ENCODE measurements around the gene TERC.
A peak's percentile ranks its signal among the peaks of the same experiment; 100 is the strongest.

The TERC gene

GRCh38 chr3:169760479-169760878 is 4.4 kb downstream of the TERC start:
- no peaks in the 10 kb centered on the region for H4K20me1 ChIP-seq (ENCODE audit: insufficient read depth, low read length)
- peaks cover 49% of the 10 kb centered on the region for H3K4me1 ChIP-seq (ENCODE audit: insufficient read depth, low read length)
- H3K79me2 ChIP-seq (ENCODE audit: insufficient read depth, low read length), result no peaks in the 10 kb centered on the region
- H3K9ac ChIP-seq (ENCODE audit: low read depth, low read length), result no peak overlapping the region
- H3K9me3 ChIP-seq (ENCODE audit: insufficient read depth, low read length, severe bottlenecking), result no peaks in the 10 kb centered on the region
- no peak overlapping the region for H3K4me3 ChIP-seq (ENCODE audit: low read depth in 1 of 2, low read length in 2 of 2)
- H2AFZ ChIP-seq (ENCODE audit: low read depth, low read length), result no peak overlapping the region
- H3K27ac ChIP-seq (ENCODE audit: low read length), result no peak overlapping the region
- H3K4me2 ChIP-seq (ENCODE audit: insufficient read depth, low read length), result no peak overlapping the region
- no peaks in the 10 kb centered on the region for H3K36me3 ChIP-seq (ENCODE audit: insufficient read depth, low read length)
- ATAC-seq (ENCODE audit: insufficient read depth, low read depth), result no peak
- DNase-seq, result no peak
- TF ChIP-seq CTCF (IDR thresholded peaks at IDR 0.05; ENCODE audit: borderline replicate concordance, extremely low read depth, low read length, poor library complexity, severe bottlenecking), result no peak
- TF ChIP-seq EZH2 (IDR thresholded peaks at IDR 0.05; ENCODE audit: borderline replicate concordance, low read depth, low read length, severe bottlenecking), result no peak
- no peaks in the 10 kb centered on the region for H3K27me3 ChIP-seq (ENCODE audit: insufficient read depth, low read length, poor library complexity)

- Histone ChIP-seq H2AFZ (ENCODE audit: low read depth, low read length) (no peak overlapping the region; the same call in 1 of the 2 replicates), H3K9me3 (ENCODE audit: insufficient read depth, low read length, severe bottlenecking) (no peaks in the 10 kb centered on the region), H3K36me3 (ENCODE audit: insufficient read depth, low read length) (no peaks in the 10 kb centered on the region), H3K27ac (ENCODE audit: low read length) (peak overlapping the region; percentile 76), H3K4me1 (ENCODE audit: insufficient read depth, low read length) (peaks cover 39% of the 10 kb centered on the region), H3K79me2 (ENCODE audit: insufficient read depth, low read length) (no peaks in the 10 kb centered on the region), H3K4me3 (ENCODE audit: low read depth in 1 of 2, low read length in 2 of 2) (no peak overlapping the region), H3K27me3 (ENCODE audit: insufficient read depth, low read length, poor library complexity) (no peaks in the 10 kb centered on the region), H4K20me1 (ENCODE audit: insufficient read depth, low read length) (no peaks in the 10 kb centered on the region), H3K4me2 (ENCODE audit: insufficient read depth, low read length) (peak overlapping the region; percentile 28), H3K9ac (ENCODE audit: low read depth, low read length) (no peak overlapping the region)
- TF ChIP-seq CTCF (IDR thresholded peaks at IDR 0.05; ENCODE audit: borderline replicate concordance, extremely low read depth, low read length, poor library complexity, severe bottlenecking) (no peak), EZH2 (IDR thresholded peaks at IDR 0.05; ENCODE audit: borderline replicate concordance, low read depth, low read length, severe bottlenecking) (no peak)
- ATAC-seq (ENCODE audit: insufficient read depth, low read depth) (peak; percentile 85), DNase-seq (no peak)
Observed at GRCh38 chr3:169759256-169759655, 5.6 kb downstream of the TERC start.

GRCh38 chr3:169758359-169758994 is 6.4 kb downstream of the TERC start:
- Histone ChIP-seq H3K79me2 (ENCODE audit: insufficient read depth, low read length) (no peaks in the 10 kb centered on the region), H3K27ac (ENCODE audit: low read length) (peak overlapping the region; percentile 76), H3K27me3 (ENCODE audit: insufficient read depth, low read length, poor library complexity) (no peaks in the 10 kb centered on the region), H3K4me2 (ENCODE audit: insufficient read depth, low read length) (peak overlapping the region; percentile 28; the same call in 1 of the 2 replicates), H3K4me1 (ENCODE audit: insufficient read depth, low read length) (peaks cover 31% of the 10 kb centered on the region), H4K20me1 (ENCODE audit: insufficient read depth, low read length) (no peaks in the 10 kb centered on the region), H3K9me3 (ENCODE audit: insufficient read depth, low read length, severe bottlenecking) (no peaks in the 10 kb centered on the region), H3K9ac (ENCODE audit: low read depth, low read length) (no peak overlapping the region), H2AFZ (ENCODE audit: low read depth, low read length) (no peak overlapping the region), H3K36me3 (ENCODE audit: insufficient read depth, low read length) (no peaks in the 10 kb centered on the region), H3K4me3 (ENCODE audit: low read depth in 1 of 2, low read length in 2 of 2) (no peak overlapping the region)
- ATAC-seq (ENCODE audit: insufficient read depth, low read depth) (no peak), DNase-seq (no peak)
- TF ChIP-seq EZH2 (IDR thresholded peaks at IDR 0.05; ENCODE audit: borderline replicate concordance, low read depth, low read length, severe bottlenecking) (no peak), CTCF (IDR thresholded peaks at IDR 0.05; ENCODE audit: borderline replicate concordance, extremely low read depth, low read length, poor library complexity, severe bottlenecking) (no peak)
